AG20443 (cell line): ENCODE results near the gene MYO1F.
"Not testable (repeated sequence)": the region's sequence is repeated elsewhere in the genome, so short reads cannot be mapped to it uniquely, and the experiment has no call there.

Source experiments
- DNase-seq: peaks from one replicate; pipeline ENCODE4 v3.0.0; 2012; ENCODE audit warnings: low spot score, mixed read lengths

Gene MYO1F

DNA sequence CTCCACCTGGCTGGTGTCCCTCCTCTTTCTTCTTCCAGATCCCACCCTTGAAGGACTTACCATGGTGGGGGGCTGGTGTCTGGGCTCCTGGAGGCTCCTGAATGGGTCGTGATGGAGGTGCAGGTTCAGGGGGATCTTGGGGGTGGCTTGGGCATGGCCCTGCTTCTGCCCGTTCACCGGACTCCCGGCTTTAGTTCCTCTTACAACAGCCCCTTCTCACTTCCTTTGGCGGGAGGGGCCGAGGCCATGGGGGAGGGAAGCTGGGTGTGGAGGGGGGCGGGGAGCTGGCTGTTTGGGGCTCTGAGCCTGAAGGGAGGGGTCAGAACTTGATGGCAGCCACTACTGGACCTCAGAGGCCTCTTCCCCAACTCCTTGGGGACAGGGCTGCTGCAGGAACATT is at the start of gene MYO1F:
TSS of gene MYO1F (minus strand) at position 196 of the 400 bp plus-strand sequence. CDS start at position 63, 133 bp downstream.
- DNase-seq = no peak

DNA sequence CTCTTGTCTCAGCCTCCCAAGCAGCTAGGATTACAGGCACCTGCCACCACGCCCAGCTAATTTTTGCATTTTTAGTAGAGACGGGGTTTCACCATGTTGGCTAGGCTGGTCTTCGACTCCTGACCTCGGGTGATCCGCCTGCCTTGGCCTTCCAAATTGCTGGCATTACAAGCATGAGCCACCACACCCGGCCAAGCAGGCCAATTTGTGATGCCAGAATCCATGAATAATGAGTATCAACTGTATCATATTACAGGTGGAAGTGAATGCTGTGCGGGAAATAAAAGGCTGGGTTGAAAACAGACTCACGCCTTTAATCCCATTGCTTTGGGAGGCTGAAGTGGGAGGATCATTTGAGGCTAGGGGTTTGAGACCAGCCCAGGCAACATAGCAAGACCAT is 49.6 kb upstream of the MYO1F start:
- DNase-seq = no peak

DNA sequence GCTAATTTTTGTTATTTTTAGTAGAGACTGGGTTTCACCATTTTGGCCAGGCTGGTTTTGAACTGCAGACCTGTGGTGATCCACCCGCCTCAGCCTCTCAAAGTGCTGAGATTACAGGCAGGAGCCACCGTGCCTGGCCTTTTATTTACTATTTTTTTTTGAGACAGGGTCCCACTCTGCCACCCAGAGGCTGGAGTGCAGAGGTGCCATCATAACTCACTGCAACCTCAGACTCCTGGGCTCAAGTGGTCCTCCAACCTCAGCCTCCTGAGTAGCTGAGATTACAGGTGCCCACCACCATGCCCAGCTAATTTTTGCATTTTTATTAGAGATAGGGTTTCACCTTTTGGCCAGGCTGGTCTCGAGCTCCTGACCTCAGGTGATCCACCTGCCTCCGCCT is 45.6 kb upstream of the MYO1F start:
- not testable (repeated sequence) for DNase-seq

DNA sequence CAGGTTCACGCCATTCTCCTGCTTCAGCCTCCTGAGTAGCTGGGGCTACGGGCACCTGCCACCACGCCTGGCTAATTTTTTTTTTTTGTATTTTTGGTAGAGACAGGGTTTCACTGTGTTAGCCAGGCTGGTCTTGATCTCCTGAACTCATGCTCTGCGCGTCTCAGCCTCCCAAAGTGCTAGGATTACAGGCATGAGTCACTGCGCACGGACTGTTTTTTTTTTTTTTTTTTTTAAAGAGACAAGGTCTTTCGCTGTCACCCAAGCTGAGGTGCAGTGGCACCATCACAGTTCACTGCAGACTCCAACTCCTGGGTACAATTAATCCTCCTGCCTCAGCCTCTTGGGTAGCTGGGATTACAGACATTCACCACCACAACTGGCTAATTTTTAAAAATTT is 41.5 kb upstream of the MYO1F start:
- no peak for DNase-seq

GRCh38 chr19:8617984-8618383 is 40.7 kb upstream of the MYO1F start:
- no peak for DNase-seq

DNA sequence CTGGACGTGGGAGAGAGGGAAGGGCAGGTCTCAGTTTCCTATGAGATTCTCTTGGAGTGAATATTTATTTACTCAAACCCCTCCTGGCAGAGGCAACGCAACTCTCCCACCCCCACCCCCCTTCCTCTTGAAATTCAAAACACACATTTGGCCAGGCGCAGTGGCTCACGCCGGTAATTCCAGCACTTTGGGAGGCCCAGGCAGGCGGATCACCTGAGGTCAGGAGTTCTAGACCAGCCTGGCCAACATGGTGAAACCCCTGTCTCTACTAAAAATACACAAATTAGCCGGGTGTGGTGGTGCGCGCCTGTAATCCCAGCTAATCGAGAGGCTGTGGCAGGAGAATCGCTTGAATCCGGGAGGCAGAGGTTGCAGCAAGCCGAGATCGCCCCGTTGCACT is 40.1 kb upstream of the MYO1F start:
- DNase-seq = not testable (repeated sequence)

DNA sequence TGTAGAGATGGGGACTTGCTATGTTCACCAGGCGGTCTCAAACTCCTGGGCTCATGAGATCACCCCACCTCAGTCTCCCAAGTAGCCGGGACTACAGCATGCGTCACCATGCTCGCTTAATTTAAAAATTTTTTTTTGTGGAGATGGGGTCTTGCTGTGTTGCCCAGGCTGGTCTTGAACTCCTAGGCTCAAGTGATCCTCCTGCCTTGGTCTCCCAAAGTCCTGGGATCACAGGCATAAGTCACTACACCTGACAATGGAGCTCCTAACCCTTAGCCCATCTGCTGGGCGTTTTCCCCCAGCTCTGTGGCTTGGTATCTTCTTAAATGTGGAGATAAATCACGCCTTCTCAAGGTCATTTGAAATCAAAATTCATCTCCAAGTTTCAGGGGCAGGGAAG is 39.6 kb upstream of the MYO1F start:
- no peak for DNase-seq

DNA sequence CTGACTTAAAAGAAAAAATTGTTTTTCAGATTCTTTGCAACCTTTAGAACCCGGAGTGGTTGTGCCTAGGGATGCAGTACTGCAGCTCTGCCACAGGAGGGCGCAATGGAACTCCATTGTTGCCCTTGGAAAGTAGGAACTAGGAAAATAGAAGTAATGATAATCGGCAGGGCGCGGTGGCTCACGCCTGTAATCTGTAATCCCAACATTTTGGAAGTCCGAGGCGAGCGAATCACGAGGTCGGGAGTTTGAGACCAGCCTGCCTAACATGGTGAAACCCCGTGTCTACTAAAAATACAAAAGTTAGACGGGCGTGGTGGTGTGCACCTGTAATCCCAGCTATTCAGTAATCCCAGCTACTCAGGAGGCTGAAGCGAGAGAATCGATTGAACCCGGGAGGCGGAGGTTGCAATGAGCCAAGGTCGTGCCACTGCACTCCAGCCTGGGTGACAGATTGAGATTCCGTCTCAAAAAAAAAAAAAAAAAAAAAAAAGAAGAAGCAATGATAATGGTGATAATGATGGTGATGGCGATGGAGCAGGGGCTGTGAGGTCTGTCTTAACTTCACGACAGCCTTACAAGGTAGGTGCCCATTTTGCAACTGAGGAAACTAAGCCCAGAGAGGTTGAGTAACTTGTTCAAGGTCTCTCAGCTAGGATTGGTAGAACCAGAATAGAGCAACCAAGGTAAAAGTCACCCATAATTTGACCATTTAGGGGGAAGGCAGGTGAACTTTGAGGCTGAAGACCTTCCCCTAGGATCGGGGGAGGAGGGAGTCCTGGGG is 38.8 kb upstream of the MYO1F start:
- DNase-seq = peak; percentile 77

DNA sequence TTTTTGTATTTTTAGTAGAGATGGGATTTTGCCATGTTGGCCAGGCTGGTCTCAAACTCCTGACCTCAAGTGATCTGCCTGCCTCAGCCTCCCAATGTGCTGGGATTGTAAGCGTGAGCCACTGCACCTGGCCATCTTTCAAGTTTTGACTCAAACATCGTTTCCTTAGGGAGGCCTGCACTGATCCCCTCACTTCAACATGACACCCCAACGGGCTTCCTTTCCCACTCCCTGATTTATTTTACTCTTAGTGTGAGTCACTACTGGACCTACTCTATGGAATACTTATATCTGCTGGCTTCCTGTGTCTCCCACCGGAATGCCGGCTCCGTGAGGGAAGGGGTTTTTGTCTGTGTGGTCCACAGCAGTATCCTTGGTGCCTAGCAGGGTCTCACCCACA is 37.8 kb upstream of the MYO1F start:
- no peak for DNase-seq

DNA sequence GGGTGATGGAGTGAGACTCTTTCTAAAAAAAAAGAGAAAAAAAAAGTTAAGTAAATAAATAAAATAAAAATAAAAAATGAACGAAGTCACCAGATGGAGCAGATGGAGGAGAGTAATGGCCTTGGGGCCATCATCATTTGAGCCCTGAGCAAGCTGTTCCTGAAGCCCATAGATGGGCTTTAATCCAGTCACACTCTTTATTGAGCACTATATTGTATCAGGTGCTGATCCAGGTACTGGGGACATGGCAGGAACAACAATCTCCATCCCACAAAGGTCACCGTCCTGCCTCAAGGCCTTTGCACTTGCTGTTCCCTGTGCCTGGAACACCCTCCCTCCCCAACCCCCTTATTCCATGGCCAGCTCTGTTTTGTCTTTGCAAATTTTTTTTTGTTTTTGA is 37.2 kb upstream of the MYO1F start:
- no peak for DNase-seq

GRCh38 chr19:8612807-8613171 is 35.5 kb upstream of the MYO1F start:
- no peak for DNase-seq

GRCh38 chr19:8611877-8612806 is 34.9 kb upstream of the MYO1F start:
- peak; percentile 78 for DNase-seq

DNA sequence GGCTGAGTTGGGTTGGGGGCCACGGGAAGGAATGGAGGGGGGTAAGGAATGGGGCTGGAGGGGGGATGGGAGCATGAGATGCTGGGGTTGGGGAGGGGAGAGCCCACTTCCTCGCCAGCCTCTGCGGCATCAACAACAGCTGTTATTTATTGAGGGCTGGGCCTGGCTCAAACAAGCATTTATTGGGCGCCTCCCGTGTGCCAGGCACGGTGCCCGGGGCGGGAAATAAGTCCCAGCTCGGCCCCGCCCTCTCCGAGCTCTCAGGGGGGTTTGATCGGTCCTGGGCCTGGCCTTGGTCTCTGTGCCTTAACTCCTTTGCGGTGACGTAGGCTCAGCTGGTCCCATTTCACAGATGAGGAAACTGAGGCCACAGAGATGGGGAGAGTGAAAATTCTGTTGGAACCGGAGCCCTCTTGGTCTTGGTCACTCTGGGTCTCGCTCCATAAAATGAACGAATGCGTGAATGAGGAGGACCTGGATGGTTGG is 34.2 kb upstream of the MYO1F start:
- no peak for DNase-seq

- DNase-seq = no peak
Measured at GRCh38 chr19:8610936-8611300, 33.7 kb upstream of the MYO1F start.

DNA sequence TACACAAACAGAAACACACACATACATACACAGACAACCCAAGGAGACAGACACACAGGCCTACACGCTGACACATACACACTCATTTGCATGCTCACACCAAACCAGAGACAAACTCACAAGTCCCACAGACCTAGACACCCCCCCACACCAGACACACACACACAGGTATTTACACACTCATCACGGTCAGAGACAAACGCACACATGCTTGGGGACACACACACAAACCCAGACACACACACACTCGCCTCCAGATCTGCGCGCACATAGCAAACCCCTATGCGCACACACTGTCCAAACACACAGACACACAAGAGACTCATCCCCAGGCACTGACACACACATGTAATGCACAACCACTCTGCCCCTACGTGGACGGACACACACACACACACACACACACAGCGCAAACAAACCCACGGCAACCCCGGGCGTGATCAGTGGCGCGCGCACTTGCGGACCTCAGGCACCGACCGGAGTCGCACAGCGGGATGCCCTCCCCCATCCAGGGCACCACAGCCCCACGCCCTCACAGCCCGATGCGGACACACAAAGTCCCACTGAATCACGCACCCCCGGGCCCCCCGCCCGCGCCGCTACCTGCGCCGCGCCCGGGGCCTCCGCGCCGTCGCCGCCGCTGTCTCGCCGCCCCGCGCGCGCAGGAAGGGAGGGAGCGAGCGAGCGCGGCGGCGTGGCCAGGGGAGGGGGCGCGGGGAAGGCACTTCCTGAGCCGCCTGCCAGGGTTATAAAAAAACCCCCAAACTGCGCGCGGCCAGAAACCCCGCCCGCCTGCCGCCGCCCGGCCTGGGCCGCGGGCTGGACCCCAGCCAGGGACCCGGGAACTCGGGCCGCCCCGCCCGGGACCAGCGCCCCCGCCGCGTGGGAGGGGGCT is 33.0 kb upstream of the MYO1F start, which contains the start of gene ADAMTS10:
TSS of gene ADAMTS10 (minus strand) at position 675 of the 895 bp plus-strand sequence. CDS start 5,005 bp downstream, outside the sequence.
- DNase-seq = peak; percentile 59

DNA sequence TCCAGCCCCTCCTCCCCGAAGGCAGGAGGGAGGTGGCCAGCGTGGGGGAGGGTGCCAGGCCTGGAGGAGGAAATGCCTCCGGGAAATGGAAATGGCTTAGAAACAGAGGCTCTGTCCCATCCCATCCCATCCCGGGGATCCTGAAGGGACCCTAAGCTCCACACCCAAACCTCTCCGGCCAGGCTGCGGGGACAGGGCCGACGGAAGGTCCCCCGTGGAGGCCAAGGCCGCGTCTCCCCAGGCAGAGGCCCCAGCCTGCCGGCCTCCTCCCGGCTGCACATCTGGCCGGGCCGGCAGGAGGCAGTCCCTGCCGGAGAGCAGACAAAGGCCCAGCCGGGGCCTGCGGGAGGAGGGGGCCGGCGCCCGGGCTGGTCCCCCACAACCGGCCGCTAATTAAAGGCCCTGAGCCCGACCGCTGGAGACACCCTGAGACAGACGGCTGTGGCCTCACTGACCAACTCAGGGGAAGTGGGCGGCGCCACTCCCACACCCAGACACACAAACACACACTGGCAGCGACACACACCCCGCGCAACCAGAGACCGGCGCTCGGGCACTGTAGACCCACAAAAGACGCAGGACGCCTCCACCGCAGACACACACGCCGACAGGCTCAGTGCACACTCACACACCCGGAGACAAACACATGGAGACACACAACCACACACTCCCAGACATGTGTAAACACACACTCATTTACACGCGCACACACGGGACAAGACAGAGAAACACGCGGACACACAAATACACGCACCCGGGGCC is 32.2 kb upstream of the MYO1F start:
- DNase-seq = peak; percentile 82

DNA sequence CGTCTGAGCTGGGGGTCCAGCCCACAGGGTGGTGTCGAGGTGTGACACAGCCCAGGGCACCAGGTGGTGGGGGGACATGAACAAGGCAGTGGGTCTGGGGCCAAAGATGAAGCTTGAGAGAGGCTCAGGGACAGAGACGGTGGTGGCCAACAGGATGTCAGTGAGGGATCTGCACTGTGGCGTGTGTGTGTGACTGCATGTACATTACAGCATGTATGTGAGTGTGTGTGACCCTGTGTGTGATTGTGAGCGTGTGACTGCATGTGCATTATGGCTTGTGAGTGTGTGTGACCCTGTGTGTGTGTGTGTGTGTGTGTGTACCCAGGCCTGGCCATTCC is 31.7 kb upstream of the MYO1F start:
- DNase-seq = no peak

DNA sequence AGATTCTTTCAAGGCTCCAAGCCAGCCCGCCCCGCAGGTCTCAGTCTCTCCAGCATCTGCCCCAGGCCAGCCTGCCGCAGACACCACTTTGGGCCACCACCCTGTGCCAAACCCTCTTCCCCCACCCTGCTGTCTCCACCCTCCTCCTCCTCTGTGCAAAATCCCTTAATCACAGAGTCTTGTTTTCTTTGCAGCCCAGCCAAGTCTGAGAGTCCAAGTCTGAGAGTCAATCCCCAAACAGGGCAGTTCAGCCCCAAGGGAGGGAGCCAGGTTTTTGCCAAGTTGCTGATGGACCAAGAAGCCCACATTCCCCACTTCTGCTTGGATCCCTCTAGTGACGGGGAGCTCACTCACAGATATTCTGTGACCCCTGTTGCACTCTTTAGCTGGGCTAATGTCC is 30.1 kb upstream of the MYO1F start:
- DNase-seq = peak; percentile 83

DNA sequence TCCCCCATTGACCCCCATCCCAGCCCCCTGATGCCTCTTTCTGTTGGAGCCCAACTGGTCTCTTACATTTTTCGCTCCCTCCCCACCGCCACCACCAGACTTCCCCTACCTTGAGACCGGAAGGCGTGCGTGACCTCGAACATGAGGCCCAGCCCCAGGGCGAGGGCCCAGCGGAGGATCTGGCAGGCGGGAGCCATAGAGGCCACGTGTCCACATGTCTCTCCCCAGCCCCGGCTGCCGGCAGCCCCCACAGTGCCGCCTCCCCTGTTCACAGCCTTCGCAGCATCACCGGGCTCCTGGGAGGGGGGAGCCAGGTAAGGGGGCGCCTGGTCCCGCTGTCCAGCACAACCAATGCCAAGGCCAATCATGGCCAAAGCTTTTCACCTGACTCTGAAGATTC is 28.3 kb upstream of the MYO1F start:
- no peak for DNase-seq

GRCh38 chr19:8601796-8602195 is 24.6 kb upstream of the MYO1F start:
- no peak for DNase-seq

GRCh38 chr19:8600816-8601215 is 23.6 kb upstream of the MYO1F start:
- DNase-seq = no peak
